Inflammatory macrophage treated with lipopolysaccharide for 4 hours (primary cell): Measurements from ENCODE around the gene SUDS3.
"Not testable (repeated sequence)": the region's sequence is repeated elsewhere in the genome, so short reads cannot be mapped to it uniquely, and the experiment has no call there.

Experiments used
- DNase-seq: peaks from one replicate; pipeline ENCODE4 v3.0.0-alpha.2; 2020

SUDS3 gene, protein sequence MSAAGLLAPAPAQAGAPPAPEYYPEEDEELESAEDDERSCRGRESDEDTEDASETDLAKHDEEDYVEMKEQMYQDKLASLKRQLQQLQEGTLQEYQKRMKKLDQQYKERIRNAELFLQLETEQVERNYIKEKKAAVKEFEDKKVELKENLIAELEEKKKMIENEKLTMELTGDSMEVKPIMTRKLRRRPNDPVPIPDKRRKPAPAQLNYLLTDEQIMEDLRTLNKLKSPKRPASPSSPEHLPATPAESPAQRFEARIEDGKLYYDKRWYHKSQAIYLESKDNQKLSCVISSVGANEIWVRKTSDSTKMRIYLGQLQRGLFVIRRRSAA

GRCh38 chr12:118376089-118377020 is at the start of gene SUDS3:
TSS of gene SUDS3 (plus strand) at chr12:118376555. CDS start at chr12:118376692, 137 bp downstream.
- peak; percentile 82 for DNase-seq

- DNase-seq = no peak
Measured at GRCh38 chr12:118326991-118327390, 49.4 kb upstream of the SUDS3 start.

DNA sequence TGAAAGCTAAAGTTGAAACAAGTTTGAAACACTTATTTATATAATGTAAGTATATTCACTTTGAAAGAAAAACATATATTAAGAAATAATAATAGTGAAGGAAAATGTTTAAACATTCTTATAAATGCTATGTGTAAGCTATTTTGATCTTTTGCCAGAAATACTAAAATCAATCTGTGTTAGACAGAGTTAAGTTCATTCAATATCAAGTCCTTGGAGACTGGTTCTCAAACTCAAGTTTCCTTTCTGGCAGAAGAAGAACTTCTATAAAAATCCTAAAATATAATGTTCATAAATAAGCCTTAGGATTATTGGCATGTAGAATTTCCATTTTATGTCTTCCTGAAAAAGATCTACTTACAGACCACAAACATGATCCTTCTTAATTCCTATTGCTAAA is 49.0 kb upstream of the SUDS3 start:
- no peak for DNase-seq

- DNase-seq = no peak
Measured at GRCh38 chr12:118328486-118329330, 47.6 kb upstream of the SUDS3 start.

DNA sequence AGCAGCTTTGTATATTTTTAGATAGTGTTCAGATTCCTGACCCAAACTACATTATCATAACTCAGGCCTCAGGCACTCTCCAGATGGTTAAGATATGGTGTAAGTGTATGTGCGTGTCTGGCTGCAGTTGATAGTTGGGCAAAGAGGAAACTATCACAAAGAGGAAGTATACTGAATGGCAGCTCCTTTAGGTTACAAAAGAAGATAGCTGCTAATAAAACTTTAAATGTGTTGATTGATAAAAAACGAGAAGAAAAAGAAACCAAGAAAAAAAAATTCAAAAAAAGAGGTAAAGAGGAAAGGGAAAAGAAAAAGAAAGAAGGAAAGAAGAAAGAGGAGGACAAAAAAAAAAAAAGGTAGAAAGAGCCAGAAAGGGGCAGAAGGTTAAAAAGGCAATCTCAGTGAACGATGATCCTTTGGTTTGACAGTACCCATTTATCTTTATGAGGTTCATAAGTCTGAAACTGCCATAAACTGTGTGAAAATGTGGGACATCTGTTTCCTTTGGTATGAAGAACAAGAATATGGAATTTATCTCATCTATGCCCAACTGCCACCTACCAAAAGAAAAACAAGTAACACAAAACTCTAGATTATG is 45.8 kb upstream of the SUDS3 start:
- DNase-seq = peak; percentile 86

- DNase-seq = peak; percentile 90
Measured at GRCh38 chr12:118332511-118332910, 43.8 kb upstream of the SUDS3 start.

GRCh38 chr12:118334241-118334640 is 42.1 kb upstream of the SUDS3 start:
- DNase-seq = no peak

DNA sequence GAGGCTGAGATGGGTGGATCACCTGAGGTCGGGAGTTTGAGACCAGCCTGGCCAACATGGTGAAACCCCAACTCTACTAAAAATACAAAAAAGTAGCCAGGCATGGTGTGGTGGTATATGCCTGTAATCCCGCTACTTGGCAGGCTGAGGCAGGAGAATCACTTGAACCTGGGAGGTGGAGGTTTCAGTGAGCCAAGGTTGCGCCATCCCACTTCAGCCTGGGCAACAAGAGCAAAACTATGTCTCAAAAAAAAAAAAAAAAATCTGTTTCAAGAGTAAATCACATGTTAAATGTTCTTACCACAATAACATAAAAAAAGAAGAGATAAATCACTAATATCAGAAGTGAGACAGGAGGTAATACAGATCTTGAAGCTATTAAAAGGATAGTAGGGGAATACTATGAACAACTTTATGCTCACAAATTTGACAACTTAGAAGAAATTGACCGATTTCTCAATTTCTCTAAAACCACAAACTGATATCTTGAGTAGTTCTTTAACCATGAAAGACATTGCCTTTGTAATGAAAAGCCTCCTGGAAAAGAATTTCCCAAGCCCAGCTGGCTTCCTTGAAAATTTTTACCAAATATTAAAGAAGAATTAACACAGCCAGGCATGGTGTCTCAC is 41.3 kb upstream of the SUDS3 start:
- DNase-seq = no peak

DNA sequence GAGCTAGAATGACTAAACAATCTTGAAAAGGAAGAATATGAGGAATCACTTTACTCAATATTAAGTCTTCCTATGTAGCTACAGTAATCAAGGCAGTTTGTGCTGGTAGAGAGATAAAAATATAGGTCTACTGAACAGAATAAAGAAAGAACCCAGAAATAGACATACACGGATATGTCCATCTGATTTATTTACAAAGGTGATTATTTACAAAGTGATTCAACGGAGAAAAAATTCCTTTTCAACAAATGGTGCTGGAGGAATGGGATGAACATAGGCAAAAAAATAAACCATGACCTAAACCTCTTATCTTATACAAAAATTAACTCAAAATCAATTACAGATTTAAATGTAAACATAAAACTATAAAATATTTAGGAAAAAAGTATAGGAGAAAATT is 40.2 kb upstream of the SUDS3 start:
- DNase-seq = no peak

DNA sequence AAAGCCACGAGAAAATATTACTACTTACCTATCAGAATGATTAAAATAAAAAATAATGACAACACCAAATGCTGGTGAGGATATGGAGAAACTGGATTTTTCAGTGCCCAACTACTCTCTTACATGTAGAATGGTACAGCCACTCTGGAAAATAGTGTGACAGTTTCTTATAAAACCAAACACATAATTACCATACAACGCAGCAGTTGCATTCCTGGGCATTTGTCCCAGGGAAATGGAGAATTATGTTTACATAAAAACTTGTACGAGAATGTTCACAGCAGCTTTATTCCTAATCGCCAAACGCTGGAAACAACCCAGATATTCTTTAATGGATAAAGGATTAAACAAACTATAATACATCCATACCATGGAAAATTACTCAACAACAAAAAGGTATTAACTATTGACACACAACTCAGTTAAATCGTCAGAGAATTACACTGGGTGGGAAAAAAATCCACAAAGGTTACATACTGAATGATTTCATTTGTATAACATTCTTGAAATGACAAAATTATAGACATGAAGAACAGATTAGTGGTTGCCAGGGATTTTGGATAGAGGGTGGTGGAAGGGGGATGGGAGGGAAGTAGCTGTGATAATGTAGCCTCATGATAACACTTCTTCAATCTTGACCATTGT is 39.0 kb upstream of the SUDS3 start:
- no peak for DNase-seq

DNA sequence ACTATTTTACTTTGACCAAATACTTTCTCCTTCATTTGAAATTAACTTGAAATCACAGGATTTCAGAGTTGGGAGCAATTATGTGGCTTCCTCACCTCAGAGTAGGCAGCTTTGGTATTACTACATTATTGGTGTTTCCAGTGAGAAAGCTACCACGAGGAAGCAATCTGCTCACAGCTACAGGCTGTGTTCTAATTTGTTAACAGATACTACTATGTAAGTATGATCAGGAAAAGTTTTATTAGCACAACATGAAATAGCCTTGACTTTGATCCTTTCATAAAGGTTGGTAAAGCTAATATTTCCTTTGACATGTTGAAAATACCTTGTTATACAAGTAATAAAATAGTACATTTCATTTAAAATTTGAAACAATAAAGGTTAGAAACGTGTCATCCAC is 34.3 kb upstream of the SUDS3 start:
- DNase-seq = no peak

DNA sequence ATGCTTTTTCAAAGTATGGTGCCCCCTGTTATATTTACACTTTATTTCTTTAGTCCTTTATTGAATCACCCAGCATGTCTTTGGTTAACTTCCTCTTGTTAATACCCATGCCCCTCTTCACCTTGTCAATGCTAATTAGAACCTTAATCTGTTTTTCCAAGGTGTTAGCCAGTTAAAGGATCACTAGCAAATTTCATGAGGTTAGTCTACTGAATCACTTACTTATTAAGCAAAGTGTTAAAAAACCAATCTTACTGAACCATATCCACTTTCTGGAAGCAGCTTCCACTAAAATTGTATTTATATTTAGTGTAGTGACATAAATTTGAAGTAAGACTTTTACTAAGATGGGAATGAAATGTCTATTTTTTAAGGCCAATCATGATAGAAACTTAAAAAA is 31.5 kb upstream of the SUDS3 start:
- no peak for DNase-seq

GRCh38 chr12:118345355-118345754 is 31.0 kb upstream of the SUDS3 start:
- DNase-seq = no peak

DNA sequence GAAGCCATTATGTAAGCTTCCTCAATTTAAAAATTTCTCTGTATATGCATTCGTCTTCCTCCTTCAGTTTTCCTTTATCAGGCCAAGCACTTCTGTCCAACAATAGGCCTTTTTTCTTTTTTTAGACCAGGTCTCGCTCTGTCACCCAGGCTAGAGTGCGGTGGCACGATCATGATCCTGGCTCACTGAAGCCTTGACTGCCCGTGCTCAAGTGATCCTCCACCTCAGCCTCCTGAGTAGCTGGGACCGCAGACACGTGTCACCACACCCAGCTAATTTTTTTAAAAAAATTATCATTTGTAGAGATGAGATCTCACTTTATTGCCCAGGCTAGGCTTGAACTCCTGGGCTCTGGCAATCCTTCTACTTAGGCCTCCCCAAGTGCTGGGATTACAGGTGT is 29.5 kb upstream of the SUDS3 start:
- DNase-seq = no peak

- DNase-seq = no peak
Measured at GRCh38 chr12:118347916-118348315, 28.4 kb upstream of the SUDS3 start.

DNA sequence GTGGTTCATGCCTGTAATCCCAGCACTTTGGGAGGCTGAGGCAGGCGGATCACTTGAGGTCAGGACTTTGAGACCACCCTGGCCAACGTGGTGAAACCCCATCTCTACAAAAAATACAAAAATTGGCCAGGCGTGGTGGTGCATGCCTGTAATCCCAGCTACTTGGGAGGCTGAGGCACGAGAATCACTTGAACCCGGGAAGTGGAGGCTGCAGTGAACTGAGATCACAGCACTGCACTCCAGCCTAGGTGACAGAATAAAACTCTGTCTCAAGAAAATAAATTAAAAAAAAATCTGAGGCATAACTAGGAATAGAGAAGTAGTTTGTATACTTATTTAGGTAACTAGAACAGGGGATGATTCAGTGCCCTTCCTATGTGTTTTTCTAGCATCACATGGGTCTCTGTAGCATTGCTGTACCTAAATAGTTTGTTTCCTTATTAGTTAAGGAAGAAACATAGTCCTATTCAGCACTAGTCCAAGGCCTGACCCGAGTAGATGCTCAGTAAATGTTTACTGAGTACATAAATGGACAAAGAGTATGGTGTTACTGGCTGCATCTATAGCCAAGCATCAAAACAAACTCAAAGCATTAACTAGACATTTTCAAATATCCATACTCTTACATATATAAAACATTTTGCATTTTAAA is 25.3 kb upstream of the SUDS3 start:
- no peak for DNase-seq

DNA sequence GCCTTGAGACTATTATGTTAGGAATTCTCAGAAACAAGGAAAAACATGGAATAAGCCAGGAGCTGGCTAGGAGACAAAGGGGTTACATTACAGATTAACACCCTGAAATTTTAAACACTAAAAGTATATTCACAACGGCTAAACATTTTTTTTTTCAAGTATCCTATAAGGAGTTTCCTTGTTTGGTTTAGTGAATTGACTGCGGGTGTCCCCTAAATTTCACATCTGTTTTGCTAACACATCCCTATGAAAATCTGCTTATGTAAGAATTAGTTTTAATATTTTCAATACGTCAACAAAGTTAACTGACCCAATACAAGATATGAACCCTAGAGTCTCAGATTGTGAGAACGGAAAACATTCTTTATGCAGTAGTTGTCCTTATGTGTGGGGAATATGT is 22.6 kb upstream of the SUDS3 start:
- DNase-seq = no peak

DNA sequence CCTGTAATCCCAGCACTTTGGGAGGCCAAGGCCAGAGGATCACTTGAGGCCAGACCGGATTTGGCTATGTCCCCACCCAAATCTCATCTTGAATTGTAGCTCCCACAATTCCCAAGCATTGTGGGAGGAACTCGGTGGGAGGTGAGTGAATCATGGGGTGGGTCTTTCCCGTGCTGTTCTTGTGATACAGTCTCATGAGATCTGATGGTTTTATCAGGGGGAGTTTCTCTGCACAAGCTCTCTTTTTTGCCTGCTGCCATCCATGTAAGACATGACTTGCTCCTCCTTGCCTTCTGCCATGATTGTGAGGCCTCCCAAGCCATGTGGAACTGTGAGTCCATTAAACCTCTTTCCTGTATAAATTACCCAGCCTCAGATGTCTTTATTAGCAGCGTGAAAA is 21.9 kb upstream of the SUDS3 start:
- DNase-seq = not testable (repeated sequence)

GRCh38 chr12:118354903-118355302 is 21.5 kb upstream of the SUDS3 start:
- DNase-seq = no peak

- DNase-seq = no peak
Measured at GRCh38 chr12:118355843-118356242, 20.5 kb upstream of the SUDS3 start.

- DNase-seq = peak; percentile 90
Measured at GRCh38 chr12:118356809-118357256, 19.5 kb upstream of the SUDS3 start.
